ENCODE data around the gene MGAT4B. TPM values are rescaled to one million over a fixed set of nuclear protein-coding genes. Genes with fewer than 3 reads are reported as not detected.

Gene MGAT4B
- polyA plus RNA-seq, 2 of the 4 experiments (the other 2 are of a cell fraction): 57.4 to 166 TPM

GRCh38 chr5:179802207-179802883 is 4.3 kb downstream of the MGAT4B start:
- FAIRE-seq: no peak
- TF ChIP-seq ESRRA (IDR thresholded peaks at IDR 0.05; ENCODE audit: borderline replicate concordance, low read length) (no peak), CHD2 (IDR thresholded peaks at IDR 0.05; ENCODE audit: low read length, partially characterized antibody) (no peak), FOSL2 (IDR thresholded peaks at IDR 0.05) (no peak), FOSL2 (CRISPR knock-in tag; IDR thresholded peaks at IDR 0.05) (no peak), SREBF2 (IDR thresholded peaks at IDR 0.05) (no peak), HEYL (CRISPR knock-in tag; IDR thresholded peaks at IDR 0.05) (no peak), MAFK (IDR thresholded peaks at IDR 0.05; ENCODE audit: partially characterized antibody) (no peak), CHD4 (IDR thresholded peaks at IDR 0.05; ENCODE audit: borderline replicate concordance) (no peak), KDM1A (IDR thresholded peaks at IDR 0.05; ENCODE audit: low read depth) (no peak)
- no peaks in the 10 kb centered on the region for H3K9me3 ChIP-seq
- ATAC-seq: peak in 1 of 2 experiments; percentile 3; a peak in 3 of 6 replicates
- ChIA-PET CTCF (interaction anchor here (0.5 to 6.2 kb wide), 36 partner anchors 10 to 291 kb away, joined by 3 to 86 read pairs (median 4); partner anchors contain the start of genes LTC4S, MRNIP, SQSTM1 and TBC1D9B), POLR2A (interaction anchor here (1.0 to 1.9 kb wide), 2 partner anchors 18 to 20 kb away, joined by 4 to 9 read pairs; partner anchors contain the start of gene SQSTM1)
- H3K27ac ChIP-seq: peak overlapping the region in 1 of 2 experiments; percentile 99; a peak in 2 of 6 replicates
- H3K4me2 ChIP-seq: no peak overlapping the region; the same call in 2 of the 3 replicates
- no peak for DNase-seq (ENCODE audit: low read depth in 1 of 2, low spot score in 1 of 2)
- H3K4me3 ChIP-seq: no peak overlapping the region
- peaks cover 33% of the 10 kb centered on the region for H3K4me1 ChIP-seq
- 75% methylated on average over 14 of the region's 19 CpGs for WGBS (ENCODE audit: missing lambda C conversion rate)

GRCh38 chr5:179801304-179802206 is 5.1 kb downstream of the MGAT4B start:
- CTCF ChIA-PET: interaction anchor here (0.5 to 6.2 kb wide), 41 partner anchors 11 to 292 kb away, joined by 3 to 86 read pairs (median 4); partner anchors contain the start of genes LTC4S, MAML1, MRNIP and SQSTM1
- Histone ChIP-seq H3K4me2 (no peak overlapping the region), H3K4me3 (no peak overlapping the region), H3K4me1 (peaks cover 36% of the 10 kb centered on the region), H3K9me3 (no peaks in the 10 kb centered on the region), H3K27ac (no peak overlapping the region)
- POLR2A ChIA-PET: interaction anchor here (1.0 to 1.9 kb wide), 2 partner anchors 19 to 20 kb away, joined by 4 to 9 read pairs; partner anchors contain the start of gene SQSTM1
- FAIRE-seq: no peak
- ATAC-seq: peak; percentile 33 to 75; a peak in 4 of 6 replicates
- peak; percentile 80 to 82 for DNase-seq (ENCODE audit: low read depth in 1 of 2, low spot score in 1 of 2)
- WGBS (ENCODE audit: missing lambda C conversion rate): 70% methylated on average over 53 of the region's 67 CpGs
- no peak for TF ChIP-seq HEYL (CRISPR knock-in tag; IDR thresholded peaks at IDR 0.05)
- no peak for TF ChIP-seq HOXA7 (CRISPR knock-in tag; IDR thresholded peaks at IDR 0.05)
- no peak for TF ChIP-seq RCOR1 (IDR thresholded peaks at IDR 0.05; ENCODE audit: low read depth, low read length)
- TF ChIP-seq EP300 (IDR thresholded peaks at IDR 0.05): no peak
- TF ChIP-seq, protein P1, sequence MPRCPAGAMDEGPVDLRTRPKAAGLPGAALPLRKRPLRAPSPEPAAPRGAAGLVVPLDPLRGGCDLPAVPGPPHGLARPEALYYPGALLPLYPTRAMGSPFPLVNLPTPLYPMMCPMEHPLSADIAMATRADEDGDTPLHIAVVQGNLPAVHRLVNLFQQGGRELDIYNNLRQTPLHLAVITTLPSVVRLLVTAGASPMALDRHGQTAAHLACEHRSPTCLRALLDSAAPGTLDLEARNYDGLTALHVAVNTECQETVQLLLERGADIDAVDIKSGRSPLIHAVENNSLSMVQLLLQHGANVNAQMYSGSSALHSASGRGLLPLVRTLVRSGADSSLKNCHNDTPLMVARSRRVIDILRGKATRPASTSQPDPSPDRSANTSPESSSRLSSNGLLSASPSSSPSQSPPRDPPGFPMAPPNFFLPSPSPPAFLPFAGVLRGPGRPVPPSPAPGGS (IDR thresholded peaks at IDR 0.05): no peak
- TF ChIP-seq POLR2AphosphoS2 (conservative IDR thresholded peaks at IDR 0.05; ENCODE audit: low read length): peak; percentile 73; the same call in 1 of the 2 replicates
- no peak for TF ChIP-seq ZC3H11A (IDR thresholded peaks at IDR 0.05)
- TF ChIP-seq CTCF (IDR thresholded peaks at IDR 0.05): peak; percentile 69
- TF ChIP-seq ELK1 (IDR thresholded peaks at IDR 0.05; ENCODE audit: low read depth, low read length): no peak
- no peak for TF ChIP-seq EHMT2 (IDR thresholded peaks at IDR 0.05; ENCODE audit: low read depth)
- TF ChIP-seq, protein P2, sequence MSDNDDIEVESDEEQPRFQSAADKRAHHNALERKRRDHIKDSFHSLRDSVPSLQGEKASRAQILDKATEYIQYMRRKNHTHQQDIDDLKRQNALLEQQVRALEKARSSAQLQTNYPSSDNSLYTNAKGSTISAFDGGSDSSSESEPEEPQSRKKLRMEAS (IDR thresholded peaks at IDR 0.05): peak; percentile 48
- peak in 1 of 2 experiments; percentile 34; a peak in 1 of 5 replicates for TF ChIP-seq JUN (IDR thresholded peaks at IDR 0.05)
- TF ChIP-seq NR3C1 (IDR thresholded peaks at IDR 0.05): no peak
- no peak for TF ChIP-seq ATOH8 (CRISPR knock-in tag; IDR thresholded peaks at IDR 0.05; ENCODE audit: low read depth)
- no peak for TF ChIP-seq FOSB (CRISPR knock-in tag; IDR thresholded peaks at IDR 0.05)
- TF ChIP-seq, protein P3, sequence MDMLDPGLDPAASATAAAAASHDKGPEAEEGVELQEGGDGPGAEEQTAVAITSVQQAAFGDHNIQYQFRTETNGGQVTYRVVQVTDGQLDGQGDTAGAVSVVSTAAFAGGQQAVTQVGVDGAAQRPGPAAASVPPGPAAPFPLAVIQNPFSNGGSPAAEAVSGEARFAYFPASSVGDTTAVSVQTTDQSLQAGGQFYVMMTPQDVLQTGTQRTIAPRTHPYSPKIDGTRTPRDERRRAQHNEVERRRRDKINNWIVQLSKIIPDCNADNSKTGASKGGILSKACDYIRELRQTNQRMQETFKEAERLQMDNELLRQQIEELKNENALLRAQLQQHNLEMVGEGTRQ (IDR thresholded peaks at IDR 0.05): peak; percentile 56; the same call in 1 of the 2 replicates
- TF ChIP-seq SMC3 (IDR thresholded peaks at IDR 0.05): peak; percentile 72
- TF ChIP-seq ZSCAN20 (CRISPR knock-in tag; IDR thresholded peaks at IDR 0.05): no peak
- TF ChIP-seq, protein P4, sequence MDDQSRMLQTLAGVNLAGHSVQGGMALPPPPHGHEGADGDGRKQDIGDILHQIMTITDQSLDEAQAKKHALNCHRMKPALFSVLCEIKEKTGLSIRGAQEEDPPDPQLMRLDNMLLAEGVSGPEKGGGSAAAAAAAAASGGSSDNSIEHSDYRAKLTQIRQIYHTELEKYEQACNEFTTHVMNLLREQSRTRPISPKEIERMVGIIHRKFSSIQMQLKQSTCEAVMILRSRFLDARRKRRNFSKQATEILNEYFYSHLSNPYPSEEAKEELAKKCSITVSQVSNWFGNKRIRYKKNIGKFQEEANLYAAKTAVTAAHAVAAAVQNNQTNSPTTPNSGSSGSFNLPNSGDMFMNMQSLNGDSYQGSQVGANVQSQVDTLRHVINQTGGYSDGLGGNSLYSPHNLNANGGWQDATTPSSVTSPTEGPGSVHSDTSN (IDR thresholded peaks at IDR 0.05): no peak
- no peak for TF ChIP-seq SREBF2 (IDR thresholded peaks at IDR 0.05)
- TF ChIP-seq FOXS1 (CRISPR knock-in tag; IDR thresholded peaks at IDR 0.05): no peak
